Neural cell (in vitro differentiated cells): ENCODE results near the gene PRPF40B. TPM values are rescaled to one million over a fixed set of nuclear protein-coding genes. Genes with fewer than 3 reads are reported as not detected.

Experiments used
- H2AFZ ChIP-seq: fragments of 200-600, 300-800 bp; sonication (generic), shearing (Covaris generic); 2 replicates; pipeline ENCODE4 v1.6.0; 2014; ENCODE audit warnings: low read depth, mild to moderate bottlenecking, antibody characterized with exemption, low read length, moderate library complexity
- H3F3A ChIP-seq: fragments of 200-600 bp; shearing (Covaris generic); 2 replicates; pipeline ENCODE4 v1.6.1; 2016; ENCODE audit warnings: mild to moderate bottlenecking, moderate library complexity, mixed read lengths, antibody characterized with exemption, low read length; ENCODE audit not compliant: insufficient read depth, poor library complexity, severe bottlenecking
- H3K27ac ChIP-seq: fragments of 200-600, 300-800 bp; sonication (generic), shearing (Covaris generic); 2 replicates; pipeline ENCODE4 v1.5.1; 2014; ENCODE audit warnings: mild to moderate bottlenecking, low read length, moderate library complexity
- H3K27me3 ChIP-seq: fragments of 300-800, 200-600 bp; sonication (generic), shearing (Covaris generic); 2 replicates; pipeline ENCODE4 v1.6.0; 2014; ENCODE audit warnings: mild to moderate bottlenecking, low read depth, low read length, moderate library complexity; ENCODE audit not compliant: insufficient read depth
- H3K36me3 ChIP-seq: fragments of 300-800, 200-600 bp; sonication (generic), shearing (Covaris generic); 2 replicates; pipeline ENCODE4 v1.5.1; 2014; ENCODE audit warnings: mild to moderate bottlenecking, antibody characterized with exemption, low read length, moderate library complexity; ENCODE audit not compliant: insufficient read depth
- H3K4me2 ChIP-seq: fragments of 300-800, 200-600 bp; sonication (generic), shearing (Covaris generic); 2 replicates; pipeline ENCODE4 v1.6.0; 2014; ENCODE audit warnings: mild to moderate bottlenecking, low read length
- H3K4me3 ChIP-seq: fragments of 300-800, 200-600 bp; sonication (generic), shearing (Covaris generic); 2 replicates; pipeline ENCODE4 v1.5.1; 2014; ENCODE audit warnings: mild to moderate bottlenecking, low read length, moderate library complexity
- H3K79me2 ChIP-seq: fragments of 200-600 bp; shearing (Covaris generic); replicated peaks from 2 replicates; pipeline ENCODE4 v1.6.0; 2014; ENCODE audit warnings: mild to moderate bottlenecking, low read length, moderate library complexity; ENCODE audit not compliant: insufficient read depth
- H3K9ac ChIP-seq: fragments of 300-800, 200-600 bp; sonication (generic), shearing (Covaris generic); 2 replicates; pipeline ENCODE4 v1.6.1; 2016; ENCODE audit warnings: mild to moderate bottlenecking, low read length, mixed read lengths
- H3K9me2 ChIP-seq: fragments of 200-600 bp; shearing (Covaris generic); 2 replicates; pipeline ENCODE4 v1.6.1; 2016; ENCODE audit warnings: mild to moderate bottlenecking, low read length, mixed read lengths; ENCODE audit not compliant: insufficient read depth
- H3K9me3 ChIP-seq: fragments of 200-600, 300-800 bp; sonication (generic), shearing (Covaris generic); 2 replicates; pipeline ENCODE4 v1.6.1; 2016; ENCODE audit warnings: mild to moderate bottlenecking, mixed run types, low read length, moderate library complexity, mixed read lengths
- H4K20me1 ChIP-seq: fragments of 200-600 bp; shearing (Covaris generic); 2 replicates; pipeline ENCODE4 v1.6.1; 2016; ENCODE audit warnings: mild to moderate bottlenecking, mixed run types; ENCODE audit not compliant: insufficient read depth
- EP300 ChIP-seq: fragments of 450-650 bp; conservative IDR thresholded peaks from 2 replicates; pipeline ENCODE4 v1.6.1; 2014; ENCODE audit warnings: antibody characterized with exemption, mild to moderate bottlenecking, moderate library complexity; ENCODE audit not compliant: poor library complexity, severe bottlenecking
- MXI1 ChIP-seq: fragments of 450-650 bp; conservative IDR thresholded peaks from 2 replicates; pipeline ENCODE4 v1.6.1; 2014; ENCODE audit warnings: antibody characterized with exemption, mild to moderate bottlenecking; ENCODE audit not compliant: poor library complexity, severe bottlenecking
- POLR2AphosphoS5 ChIP-seq: IDR thresholded peaks from 2 replicates; pipeline ENCODE4 v1.6.1; 2012
- RAD21 ChIP-seq: fragments of 450-650 bp; conservative IDR thresholded peaks from 2 replicates; pipeline ENCODE4 v1.6.1; 2014; ENCODE audit warnings: antibody characterized with exemption, mild to moderate bottlenecking, moderate library complexity
- SMC3 ChIP-seq: fragments of 450-650 bp; conservative IDR thresholded peaks from 2 replicates; pipeline ENCODE4 v1.6.1; 2014; ENCODE audit warnings: antibody characterized with exemption, mild to moderate bottlenecking, moderate library complexity; ENCODE audit not compliant: poor library complexity
- polyA plus RNA-seq: library from polyadenylated mRNA; depleted of rRNA; stranded (reverse); fragments of >200 nt; gene quantifications from 2 replicates; pipeline ENCODE4 v1.2.3, GENCODE V29; 2014
- TF ChIP-seq, protein P1 (sequence below): fragments of 450-650 bp; IDR thresholded peaks from 2 replicates; pipeline ENCODE4 v1.5.1; 2014; ENCODE audit warnings: antibody characterized with exemption, mild to moderate bottlenecking, moderate library complexity; ENCODE audit not compliant: poor library complexity, severe bottlenecking
- TF ChIP-seq, protein P2 (sequence below): IDR thresholded peaks from 2 replicates; pipeline ENCODE4 v1.6.1; 2012; ENCODE audit warnings: borderline replicate concordance

The PRPF40B gene
- polyA plus RNA-seq, 1 donor from 2014 or later = 42.0 TPM

DNA sequence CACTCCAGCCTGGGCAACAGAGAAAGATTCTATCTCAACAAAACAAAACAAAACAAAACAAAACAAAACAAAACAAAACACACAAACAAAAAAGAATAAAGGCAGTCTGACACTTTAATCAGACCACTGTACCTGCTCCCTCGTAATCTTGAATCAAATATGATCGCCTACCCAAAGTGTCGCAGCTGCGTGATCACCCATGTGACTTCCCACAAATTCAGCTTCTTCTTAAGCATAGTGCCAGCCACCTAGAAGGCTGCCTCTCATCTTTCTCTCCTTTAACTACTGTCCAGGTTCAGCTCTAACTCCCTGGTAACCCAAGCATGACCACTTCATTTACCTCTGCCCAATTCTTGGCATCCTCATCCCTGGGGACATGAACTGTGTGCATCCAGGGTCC is 46.4 kb downstream of the PRPF40B start:
- TF ChIP-seq POLR2AphosphoS5 (no peak), RAD21 (no peak), SMC3 (no peak), EP300 (no peak), MXI1 (no peak)
- TF ChIP-seq, protein P1, sequence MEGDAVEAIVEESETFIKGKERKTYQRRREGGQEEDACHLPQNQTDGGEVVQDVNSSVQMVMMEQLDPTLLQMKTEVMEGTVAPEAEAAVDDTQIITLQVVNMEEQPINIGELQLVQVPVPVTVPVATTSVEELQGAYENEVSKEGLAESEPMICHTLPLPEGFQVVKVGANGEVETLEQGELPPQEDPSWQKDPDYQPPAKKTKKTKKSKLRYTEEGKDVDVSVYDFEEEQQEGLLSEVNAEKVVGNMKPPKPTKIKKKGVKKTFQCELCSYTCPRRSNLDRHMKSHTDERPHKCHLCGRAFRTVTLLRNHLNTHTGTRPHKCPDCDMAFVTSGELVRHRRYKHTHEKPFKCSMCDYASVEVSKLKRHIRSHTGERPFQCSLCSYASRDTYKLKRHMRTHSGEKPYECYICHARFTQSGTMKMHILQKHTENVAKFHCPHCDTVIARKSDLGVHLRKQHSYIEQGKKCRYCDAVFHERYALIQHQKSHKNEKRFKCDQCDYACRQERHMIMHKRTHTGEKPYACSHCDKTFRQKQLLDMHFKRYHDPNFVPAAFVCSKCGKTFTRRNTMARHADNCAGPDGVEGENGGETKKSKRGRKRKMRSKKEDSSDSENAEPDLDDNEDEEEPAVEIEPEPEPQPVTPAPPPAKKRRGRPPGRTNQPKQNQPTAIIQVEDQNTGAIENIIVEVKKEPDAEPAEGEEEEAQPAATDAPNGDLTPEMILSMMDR = no peak
- no peak overlapping the region for H3K4me2 ChIP-seq
- H3K9ac ChIP-seq = no peak overlapping the region
- no peaks in the 10 kb centered on the region for H3K79me2 ChIP-seq
- H3K4me3 ChIP-seq = no peak overlapping the region
- H2AFZ ChIP-seq = no peak overlapping the region
- no peaks in the 10 kb centered on the region for H3K27me3 ChIP-seq
- H3K9me2 ChIP-seq = no peaks in the 10 kb centered on the region
- H3K27ac ChIP-seq = no peak overlapping the region
- no peaks in the 10 kb centered on the region for H3F3A ChIP-seq
- no peaks in the 10 kb centered on the region for H3K9me3 ChIP-seq
- no peaks in the 10 kb centered on the region for H3K36me3 ChIP-seq
- H4K20me1 ChIP-seq = no peaks in the 10 kb centered on the region

DNA sequence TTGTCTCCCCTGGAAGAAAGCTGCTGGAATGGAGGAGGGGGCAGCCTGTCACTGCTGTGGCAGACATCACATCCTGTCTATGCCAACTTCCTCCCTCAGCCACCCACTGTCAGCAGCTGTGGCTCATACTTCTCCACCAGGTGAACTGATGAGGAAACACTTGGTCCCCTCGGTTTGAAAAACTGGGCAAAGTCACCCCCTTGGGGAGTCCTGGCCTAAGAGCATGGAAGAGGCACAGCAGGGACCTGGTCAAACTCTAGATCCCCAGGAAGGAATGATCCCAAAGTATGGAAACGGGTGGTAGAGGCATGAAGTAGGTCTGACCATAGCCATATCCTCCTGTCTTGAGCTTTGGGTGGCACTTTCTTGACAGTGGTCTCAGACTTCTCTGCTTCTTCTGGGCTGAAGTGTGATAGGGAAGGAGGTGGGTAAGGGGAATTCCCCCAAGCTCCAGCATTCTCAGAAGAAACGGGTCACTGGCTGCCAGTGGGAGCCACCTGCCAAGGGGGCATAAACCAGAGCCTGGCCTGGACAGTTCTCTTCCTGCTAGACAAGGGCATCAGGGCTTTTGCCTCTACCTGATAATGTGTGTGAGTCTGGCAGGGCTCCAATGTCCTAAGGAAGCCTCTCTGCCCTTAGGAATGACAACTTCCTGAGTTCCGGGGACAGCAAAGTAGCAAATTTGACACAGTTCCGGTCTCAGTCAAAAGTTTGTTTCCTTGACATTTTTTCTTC is 47.8 kb downstream of the PRPF40B start:
- H3F3A ChIP-seq = no peaks in the 10 kb centered on the region
- H3K9ac ChIP-seq = no peak overlapping the region
- no peak overlapping the region for H2AFZ ChIP-seq
- no peaks in the 10 kb centered on the region for H3K27me3 ChIP-seq
- no peaks in the 10 kb centered on the region for H3K9me2 ChIP-seq
- no peaks in the 10 kb centered on the region for H3K79me2 ChIP-seq
- TF ChIP-seq, protein P2, sequence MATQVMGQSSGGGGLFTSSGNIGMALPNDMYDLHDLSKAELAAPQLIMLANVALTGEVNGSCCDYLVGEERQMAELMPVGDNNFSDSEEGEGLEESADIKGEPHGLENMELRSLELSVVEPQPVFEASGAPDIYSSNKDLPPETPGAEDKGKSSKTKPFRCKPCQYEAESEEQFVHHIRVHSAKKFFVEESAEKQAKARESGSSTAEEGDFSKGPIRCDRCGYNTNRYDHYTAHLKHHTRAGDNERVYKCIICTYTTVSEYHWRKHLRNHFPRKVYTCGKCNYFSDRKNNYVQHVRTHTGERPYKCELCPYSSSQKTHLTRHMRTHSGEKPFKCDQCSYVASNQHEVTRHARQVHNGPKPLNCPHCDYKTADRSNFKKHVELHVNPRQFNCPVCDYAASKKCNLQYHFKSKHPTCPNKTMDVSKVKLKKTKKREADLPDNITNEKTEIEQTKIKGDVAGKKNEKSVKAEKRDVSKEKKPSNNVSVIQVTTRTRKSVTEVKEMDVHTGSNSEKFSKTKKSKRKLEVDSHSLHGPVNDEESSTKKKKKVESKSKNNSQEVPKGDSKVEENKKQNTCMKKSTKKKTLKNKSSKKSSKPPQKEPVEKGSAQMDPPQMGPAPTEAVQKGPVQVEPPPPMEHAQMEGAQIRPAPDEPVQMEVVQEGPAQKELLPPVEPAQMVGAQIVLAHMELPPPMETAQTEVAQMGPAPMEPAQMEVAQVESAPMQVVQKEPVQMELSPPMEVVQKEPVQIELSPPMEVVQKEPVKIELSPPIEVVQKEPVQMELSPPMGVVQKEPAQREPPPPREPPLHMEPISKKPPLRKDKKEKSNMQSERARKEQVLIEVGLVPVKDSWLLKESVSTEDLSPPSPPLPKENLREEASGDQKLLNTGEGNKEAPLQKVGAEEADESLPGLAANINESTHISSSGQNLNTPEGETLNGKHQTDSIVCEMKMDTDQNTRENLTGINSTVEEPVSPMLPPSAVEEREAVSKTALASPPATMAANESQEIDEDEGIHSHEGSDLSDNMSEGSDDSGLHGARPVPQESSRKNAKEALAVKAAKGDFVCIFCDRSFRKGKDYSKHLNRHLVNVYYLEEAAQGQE = no peak
- H3K9me3 ChIP-seq = no peaks in the 10 kb centered on the region
- H3K4me3 ChIP-seq = no peak overlapping the region
- H4K20me1 ChIP-seq = no peaks in the 10 kb centered on the region
- H3K27ac ChIP-seq = no peak overlapping the region
- no peak overlapping the region for H3K4me2 ChIP-seq
- H3K36me3 ChIP-seq = no peaks in the 10 kb centered on the region
